GM19043 (cell line): ENCODE data around the gene FMN1.

Source experiments
- ATAC-seq: cut with Tn5 transposase; IDR thresholded peaks from one replicate; pipeline ENCODE4 v1.9.1; 2021; ENCODE audit warnings: low read depth; ENCODE audit not compliant: unreplicated experiment

The FMN1 gene

GRCh38 chr15:33125894-33126537 lies 68.5 kb downstream of the FMN1 start:
- ATAC-seq, result no peak

GRCh38 chr15:33124811-33125210 lies 69.7 kb downstream of the FMN1 start:
- ATAC-seq, result no peak

- no peak for ATAC-seq
Measured at GRCh38 chr15:33124279-33124678, 70.2 kb downstream of the FMN1 start.

- no peak for ATAC-seq
Measured at GRCh38 chr15:33119865-33120264, 74.6 kb downstream of the FMN1 start.

GRCh38 chr15:33119273-33119672 lies 75.2 kb downstream of the FMN1 start:
- ATAC-seq, result no peak

GRCh38 chr15:33116198-33116597 lies 78.3 kb downstream of the FMN1 start:
- ATAC-seq, result no peak

- no peak for ATAC-seq
Measured at GRCh38 chr15:33115191-33115861, 79.2 kb downstream of the FMN1 start.

GRCh38 chr15:33114374-33114717 lies 80.2 kb downstream of the FMN1 start:
- ATAC-seq, result no peak

GRCh38 chr15:33113666-33114373 lies 80.7 kb downstream of the FMN1 start:
- no peak for ATAC-seq

GRCh38 chr15:33112541-33113105 lies 81.9 kb downstream of the FMN1 start:
- ATAC-seq, result no peak

- ATAC-seq, result no peak
Measured at GRCh38 chr15:33111041-33111451, 83.5 kb downstream of the FMN1 start.

- no peak for ATAC-seq
Measured at GRCh38 chr15:33109345-33109744, 85.2 kb downstream of the FMN1 start.

GRCh38 chr15:33108518-33108917 lies 86.0 kb downstream of the FMN1 start:
- ATAC-seq, result no peak

GRCh38 chr15:33107950-33108349 lies 86.6 kb downstream of the FMN1 start:
- ATAC-seq, result no peak

GRCh38 chr15:33104212-33104611 lies 90.3 kb downstream of the FMN1 start:
- no peak for ATAC-seq

GRCh38 chr15:33101036-33101435 lies 93.5 kb downstream of the FMN1 start:
- no peak for ATAC-seq

- no peak for ATAC-seq
Measured at GRCh38 chr15:33100314-33100713, 94.2 kb downstream of the FMN1 start.

- no peak for ATAC-seq
Measured at GRCh38 chr15:33099739-33100138, 94.8 kb downstream of the FMN1 start.

- no peak for ATAC-seq
Measured at GRCh38 chr15:33099213-33099612, 95.3 kb downstream of the FMN1 start.

- no peak for ATAC-seq
Measured at GRCh38 chr15:33098094-33099058, 96.1 kb downstream of the FMN1 start.
